Posterior cingulate gyrus (tissue), 11 donors: ENCODE measurements around the gene MYL9.

Experiments used
- DNase-seq, 10 donors: peaks; one replicate each; pipeline versions ENCODE4 v3.0.0 to v3.0.0-alpha.2; 2020 to 2021; ENCODE audit warnings: mixed read lengths in 3 of 10
- intact Hi-C: fragments of 100-400 bp; cut with DNase I; formaldehyde crosslinking; loops from one replicate; pipeline ENCODE4 v1.15.1; 2023

MYL9 gene

DNA sequence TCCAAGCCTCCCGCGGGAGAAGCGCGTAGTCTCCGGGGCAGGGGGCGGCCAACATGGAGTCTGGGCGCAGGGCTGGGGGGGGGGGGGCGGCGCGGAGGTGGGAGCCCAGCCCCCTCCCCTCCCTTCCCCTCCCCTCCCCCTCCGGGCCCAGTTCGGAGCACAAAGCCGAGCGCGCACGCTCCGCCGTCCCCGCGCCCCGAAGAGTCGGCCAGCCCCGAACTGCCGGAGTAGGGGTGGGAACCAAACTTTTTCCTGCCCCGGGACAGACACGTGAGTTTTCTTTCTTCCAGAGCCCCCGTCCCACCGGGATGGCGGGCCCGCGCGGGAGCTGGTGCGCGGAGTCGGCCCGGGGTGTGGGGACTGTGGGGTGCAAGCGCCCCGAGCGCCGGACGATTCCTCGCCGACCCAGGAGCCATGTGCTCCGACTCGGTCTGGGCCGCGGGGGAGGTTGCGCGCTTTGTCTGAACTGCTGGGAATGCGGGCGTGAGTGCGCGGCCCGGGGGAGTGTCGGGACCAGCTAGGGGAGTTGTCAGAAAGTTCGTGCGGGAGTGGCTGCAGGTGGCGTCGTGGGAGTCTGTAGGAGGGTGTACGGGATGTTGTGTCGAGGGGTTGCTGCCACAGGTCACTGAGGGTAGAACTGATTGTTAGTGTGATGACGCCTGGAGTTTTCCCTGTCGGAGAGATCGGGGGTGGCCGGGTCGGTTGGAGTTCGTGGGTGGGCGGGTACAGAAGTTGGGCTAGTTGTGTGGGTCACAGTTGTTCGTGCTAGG is 33.2 kb downstream of the MYL9 start:
- intact Hi-C loops, result no loop called here
- peak in 2 of 10 donors; percentile 20 to 68 for DNase-seq

DNA sequence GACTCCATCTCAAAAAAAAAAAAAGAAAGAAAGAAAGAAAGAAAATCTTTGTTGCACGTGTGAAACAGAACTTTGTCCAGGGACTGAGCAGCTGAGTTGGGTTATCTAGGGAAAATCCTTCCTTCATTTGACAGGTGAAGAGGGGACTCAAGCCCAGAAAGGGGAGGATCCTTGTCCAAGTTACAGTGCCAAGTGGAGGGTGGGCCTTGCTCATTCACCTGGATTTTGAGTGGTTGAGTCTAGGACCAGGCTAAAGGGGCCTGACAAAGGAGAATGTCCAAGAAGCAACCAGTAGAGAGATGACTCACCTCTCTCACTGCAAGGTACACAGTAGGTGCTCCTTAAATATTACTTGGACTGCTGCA is 34.7 kb downstream of the MYL9 start:
- DNase-seq, result no peak
- intact Hi-C loops, result no loop called here

DNA sequence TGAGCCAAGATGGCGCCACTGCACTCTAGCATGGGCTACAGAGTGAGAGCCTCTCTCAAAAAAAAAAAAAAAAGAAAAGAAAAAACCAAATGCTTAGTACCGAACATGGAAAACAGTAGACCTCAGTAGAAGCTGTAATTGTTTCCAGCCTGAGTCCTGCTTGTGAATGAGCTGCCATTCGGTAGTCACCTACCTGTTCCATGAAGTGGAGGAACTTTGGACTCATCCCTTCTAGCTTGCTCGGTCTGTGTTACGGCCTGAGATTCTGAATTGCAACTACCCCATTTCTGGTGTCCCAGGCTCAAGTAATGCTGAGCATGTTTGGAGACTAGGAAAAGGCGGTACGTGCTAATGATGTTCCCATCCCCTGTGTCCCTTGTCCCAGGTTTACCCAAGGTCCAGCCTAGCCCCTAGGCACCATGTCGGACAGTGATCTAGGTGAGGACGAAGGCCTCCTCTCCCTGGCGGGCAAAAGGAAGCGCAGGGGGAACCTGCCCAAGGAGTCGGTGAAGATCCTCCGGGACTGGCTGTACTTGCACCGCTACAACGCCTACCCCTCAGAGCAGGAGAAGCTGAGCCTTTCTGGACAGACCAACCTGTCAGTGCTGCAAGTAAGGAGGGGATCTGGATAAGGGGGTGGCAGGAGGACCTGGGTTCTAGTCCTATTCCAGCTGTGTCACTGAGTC is 37.2 kb downstream of the MYL9 start:
- intact Hi-C loops, result no loop called here
- DNase-seq, result peak in 2 of 10 donors; percentile 18 to 29

DNA sequence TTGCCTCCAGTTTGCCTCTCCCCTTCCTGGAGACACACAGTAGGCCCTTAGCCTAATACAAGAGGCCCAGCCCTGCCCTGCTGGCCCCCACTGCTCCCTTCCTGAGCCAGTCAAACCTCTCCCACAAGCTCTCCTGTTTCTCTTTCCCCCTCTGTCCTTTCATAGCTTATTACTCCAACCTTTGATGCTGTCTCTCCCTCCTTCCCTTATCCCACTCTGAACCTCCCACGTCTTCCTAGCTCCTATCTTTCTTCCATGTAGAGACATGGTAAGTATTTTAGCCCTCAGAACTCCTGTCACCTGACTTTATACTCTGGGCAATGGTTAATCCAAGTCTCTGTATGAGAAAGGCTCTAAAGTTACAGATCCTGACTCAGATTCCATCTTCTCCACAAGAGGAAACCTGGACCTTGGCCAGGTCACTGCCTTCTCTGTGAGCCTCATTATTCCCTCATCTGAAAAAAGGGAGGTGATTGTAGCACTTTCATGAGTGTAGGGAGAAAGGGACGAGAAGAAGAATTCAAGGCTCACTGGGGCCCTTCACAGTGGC is 38.8 kb downstream of the MYL9 start:
- no peak for DNase-seq
- intact Hi-C loops, result no loop called here

DNA sequence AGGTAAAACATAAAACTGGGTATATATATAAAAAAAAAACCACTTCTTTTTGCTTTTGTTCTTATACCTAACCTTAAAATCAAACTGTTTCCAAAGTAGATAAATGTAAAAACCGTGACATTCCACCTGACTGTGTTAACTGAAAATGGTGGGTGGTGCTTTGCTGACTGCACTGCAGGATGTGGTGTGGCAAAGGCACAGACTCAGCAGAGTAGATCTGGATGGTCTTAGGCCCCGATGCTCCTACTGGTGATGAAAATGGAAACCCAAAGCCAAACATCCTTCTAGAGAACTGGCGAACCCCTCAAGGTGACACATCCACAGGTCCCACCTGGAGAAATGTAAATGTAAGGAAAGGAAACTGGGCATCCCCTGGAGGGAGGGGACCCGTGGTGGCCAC is 41.0 kb downstream of the MYL9 start:
- intact Hi-C loops, result no loop called here
- DNase-seq, result no peak

DNA sequence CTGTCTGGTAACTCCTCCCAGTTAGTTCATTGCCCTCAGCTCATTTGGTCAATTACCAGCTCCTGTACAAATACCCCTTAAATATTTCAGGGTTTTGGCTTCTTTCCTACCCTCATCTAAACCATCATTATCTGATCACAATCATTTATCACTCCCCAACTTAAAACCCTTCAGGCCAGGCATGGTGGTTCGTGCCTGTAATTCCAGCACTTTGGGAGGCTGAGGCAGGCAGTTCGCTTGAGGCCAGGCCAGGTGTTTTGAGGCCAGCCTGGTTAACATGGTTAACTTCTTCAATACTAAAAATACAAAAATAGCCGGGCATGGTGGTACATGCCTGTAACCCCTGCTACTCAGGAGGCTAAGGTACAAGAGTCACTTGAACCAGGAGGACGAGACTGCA is 41.5 kb downstream of the MYL9 start:
- DNase-seq, result no peak
- intact Hi-C loops, result no loop called here

DNA sequence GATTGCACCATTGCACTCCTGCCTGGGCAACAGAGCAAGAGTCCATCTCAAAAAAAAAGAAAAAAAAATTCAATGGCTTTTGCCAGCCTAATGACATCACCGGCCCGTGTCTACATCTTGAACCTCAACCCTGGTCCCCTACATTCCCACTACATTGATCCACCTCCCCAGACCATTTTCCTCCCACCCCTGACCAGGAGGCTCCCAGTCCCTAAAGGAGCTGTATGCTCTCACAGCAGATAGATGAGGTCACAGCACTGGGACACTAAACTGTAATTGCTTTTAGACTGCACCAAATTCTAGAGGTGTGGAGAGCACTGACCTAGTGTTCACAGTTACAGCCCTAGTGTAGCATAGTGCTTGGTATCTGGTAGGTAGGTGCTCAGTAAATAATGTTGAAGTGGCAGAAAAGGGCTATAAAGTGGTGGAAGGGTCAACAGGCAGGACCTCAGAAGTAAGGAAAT is 42.7 kb downstream of the MYL9 start:
- DNase-seq, result no peak
- intact Hi-C loops, result no loop called here

DNA sequence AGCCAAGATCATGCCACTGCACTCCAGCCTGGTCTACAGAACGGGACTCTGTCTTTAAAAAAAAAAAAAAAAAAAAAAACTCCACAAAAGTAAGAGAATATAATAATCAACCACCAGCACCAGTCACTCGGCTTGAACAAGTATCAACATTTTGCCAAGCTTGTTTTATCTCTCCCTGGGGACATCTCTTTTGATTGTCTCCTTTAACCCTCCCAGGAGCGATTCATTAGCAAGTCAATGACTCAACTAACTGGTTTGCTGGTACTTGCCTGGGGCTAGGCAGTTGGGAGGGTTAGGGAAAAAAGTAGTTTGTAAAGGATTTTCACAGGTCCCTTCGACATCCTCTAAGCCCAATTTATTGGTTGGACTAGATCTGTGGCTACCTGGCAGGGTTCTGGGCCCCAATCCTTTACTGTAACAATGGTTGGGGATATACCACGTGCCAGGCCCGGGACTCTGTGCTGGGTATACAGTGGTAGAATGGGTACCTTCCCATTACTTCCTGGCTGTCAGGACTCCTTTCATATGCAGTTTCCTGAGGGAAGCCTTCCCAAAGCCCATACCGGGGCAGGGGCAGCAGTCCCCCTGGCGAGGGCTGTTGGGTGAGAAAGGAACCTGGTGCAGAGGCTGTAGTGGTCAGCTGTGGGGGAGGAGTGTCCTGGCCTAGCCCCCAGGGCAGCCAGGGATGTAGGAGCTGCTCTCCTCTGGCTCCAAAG is 44.2 kb downstream of the MYL9 start:
- DNase-seq, result peak in 1 of 10 donors; percentile 24
- intact Hi-C loops, result no loop called here

DNA sequence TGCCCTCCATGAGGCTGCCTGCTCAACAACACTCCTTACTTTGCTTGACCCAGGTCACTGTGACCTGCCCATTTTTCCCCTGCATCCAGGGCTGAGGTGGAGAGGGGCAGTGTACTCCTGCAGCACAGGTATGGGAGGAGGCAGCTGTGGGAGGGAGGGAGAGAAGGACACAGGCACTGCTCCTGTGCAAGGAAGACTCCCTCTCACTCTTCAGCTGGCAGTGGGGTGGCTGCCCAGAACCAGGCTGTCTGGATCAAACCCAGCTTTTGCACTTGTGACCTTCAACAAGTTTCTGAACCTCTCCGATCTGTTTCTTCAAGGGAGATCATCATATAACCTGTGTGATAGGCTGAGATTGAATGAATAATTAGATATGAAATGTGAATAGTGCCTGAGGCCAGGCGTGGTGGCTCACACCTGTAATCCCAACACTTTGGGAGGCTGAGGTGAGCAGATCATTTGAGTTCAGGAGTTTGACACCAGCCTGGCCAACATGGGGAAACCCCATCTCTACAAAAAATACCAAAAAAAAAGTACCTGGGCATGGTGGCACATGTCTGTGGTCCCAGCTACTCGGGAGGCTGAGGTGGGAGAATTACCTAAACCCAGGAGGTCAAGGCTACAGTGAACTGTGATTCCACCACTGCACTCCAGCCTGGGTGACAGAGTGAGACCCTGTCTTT is 46.2 kb downstream of the MYL9 start:
- DNase-seq, result no peak
- intact Hi-C loops, result no loop called here

DNA sequence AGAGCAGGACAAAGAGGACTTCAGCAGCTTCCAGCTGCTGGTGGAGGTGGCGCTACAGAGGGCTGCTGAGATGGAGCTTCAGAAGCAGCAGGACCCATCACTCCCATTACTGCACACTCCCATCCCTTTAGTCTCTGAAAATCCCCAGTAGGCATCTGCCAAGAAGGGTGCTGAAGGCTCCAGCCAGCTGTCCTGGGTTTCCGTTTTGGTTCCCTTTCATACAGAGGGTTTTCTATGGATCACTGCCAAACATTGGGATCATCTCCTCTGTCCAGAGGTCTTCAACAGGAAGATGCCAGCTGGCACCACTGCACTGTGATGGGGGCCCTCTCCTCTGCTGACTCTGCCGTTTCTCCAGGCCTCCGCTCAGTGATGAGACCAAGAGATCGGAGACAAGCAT is 50.0 kb downstream of the MYL9 start:
- intact Hi-C loops, result loop anchor here (5.0 kb wide), 1 partner anchor 34 kb away; no protein-coding TSS in a partner anchor

DNA sequence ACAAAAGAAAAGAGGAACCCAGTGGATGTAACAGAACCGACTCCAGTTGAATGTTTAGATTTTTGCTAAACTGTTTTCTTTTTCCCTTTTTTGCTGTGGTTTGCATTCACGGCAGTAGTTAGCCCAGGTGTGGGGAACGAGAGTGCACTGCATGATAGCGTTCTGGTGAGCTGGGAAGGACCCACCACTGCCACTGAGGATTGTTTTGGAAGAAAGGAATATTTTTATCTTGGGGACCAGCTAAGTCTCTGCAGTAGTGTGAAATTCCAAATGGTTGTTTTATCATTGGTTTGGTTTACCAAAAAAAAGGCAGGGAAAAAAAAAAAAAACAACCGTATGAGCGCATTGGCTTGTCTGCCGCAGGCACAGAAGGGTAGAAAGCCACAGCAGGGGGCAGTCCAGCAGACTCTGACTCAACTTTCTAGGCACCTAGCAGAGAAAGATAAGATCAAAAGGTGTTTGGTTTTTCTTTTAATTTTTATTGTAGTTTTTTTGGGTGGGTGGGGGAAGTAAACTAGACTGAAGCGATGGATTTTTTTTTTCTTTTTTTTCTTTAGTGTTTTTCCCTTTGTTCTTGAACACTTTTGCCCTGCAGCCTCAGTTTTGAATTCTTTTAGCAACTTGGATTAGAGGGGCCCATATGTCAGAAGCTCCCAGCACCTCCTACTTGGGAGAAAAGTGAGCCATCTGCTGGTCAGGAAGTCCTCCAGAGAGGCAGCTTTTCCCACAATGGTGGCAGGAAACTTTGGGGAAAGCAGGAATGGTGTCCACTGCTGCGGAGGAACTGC is 50.7 kb downstream of the MYL9 start:
- DNase-seq, result peak in 4 of 10 donors; percentile 37 to 59 (median 46)
- intact Hi-C loops, result loop anchor here (5.0 kb wide), 1 partner anchor 35 kb away; no protein-coding TSS in a partner anchor

More for the DNA sequence above, 50.0 kb downstream of the MYL9 start:
- peak in 1 of 10 donors; percentile 54 for DNase-seq

DNA sequence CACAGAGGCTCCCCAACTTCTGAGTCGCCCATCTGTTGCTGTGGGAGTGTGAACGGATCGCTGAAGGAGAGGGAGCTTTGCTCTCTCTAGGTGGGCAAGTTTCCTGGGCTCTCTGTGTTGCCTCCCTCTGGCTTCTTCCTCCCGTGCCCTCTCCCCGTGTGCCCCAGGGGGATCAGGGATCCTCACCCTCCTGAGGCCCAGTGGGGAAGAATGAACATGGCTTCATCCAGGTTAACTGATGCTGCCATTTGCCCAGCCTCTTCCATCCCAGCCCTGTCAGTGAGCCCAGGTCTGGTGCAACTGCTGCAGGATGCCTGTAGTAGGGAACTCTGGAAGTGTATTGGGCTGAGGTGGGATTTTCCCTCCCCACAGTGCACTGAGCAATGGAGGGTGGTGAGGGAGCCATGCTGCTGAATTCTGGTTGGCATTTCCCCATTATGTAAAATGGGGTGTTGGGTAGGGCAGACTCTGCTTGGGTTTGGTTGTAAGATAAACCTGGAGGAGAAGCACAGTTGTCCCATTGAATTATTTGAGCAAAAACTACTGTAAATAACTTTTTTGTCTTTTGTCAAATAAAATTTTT is 52.1 kb downstream of the MYL9 start:
- DNase-seq, result peak in 1 of 10 donors; percentile 25
- intact Hi-C loops, result loop anchor here (5.0 kb wide), 1 partner anchor 36 kb away; no protein-coding TSS in a partner anchor

DNA sequence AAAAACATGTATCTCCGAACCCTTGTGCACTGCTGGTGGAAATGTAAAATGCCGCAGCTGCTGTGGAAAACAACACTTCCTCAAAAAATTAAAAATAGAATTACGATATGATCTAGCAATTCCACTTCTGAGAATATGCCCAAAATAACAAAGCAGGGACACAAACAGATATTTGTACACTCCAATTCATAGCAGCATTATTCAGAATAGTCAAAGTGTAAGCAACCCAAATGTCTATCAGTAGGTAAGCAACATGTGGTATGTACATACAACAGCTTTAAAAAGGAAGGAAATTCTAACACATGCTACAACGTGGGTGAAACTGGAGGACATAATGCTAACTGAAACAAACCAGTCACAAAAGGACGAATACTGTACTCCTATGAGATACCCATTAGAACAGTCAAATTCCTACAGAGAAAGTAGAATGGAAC is 58.6 kb downstream of the MYL9 start:
- intact Hi-C loops, result loop anchor here (10.0 kb wide), 1 partner anchor 135 kb away; no protein-coding TSS in a partner anchor
- DNase-seq, result peak in 1 of 10 donors; percentile 6
